ENCODE data around the gene RIPOR1.

The RIPOR1 gene

GRCh38 chr16:67547423-67548264, 19.0 kb downstream of the RIPOR1 start:
- H3K4me3 ChIP-seq (replicated peaks; ENCODE audit: low read depth, low read length): 0 out of 2 replicates have a peak overlapping the region, but pooled peaks have one; percentile 12
- no peaks in the 10 kb centered on the region for H3K27me3 ChIP-seq (replicated peaks; ENCODE audit: control insufficient read depth, insufficient read depth, low read length)
- TF ChIP-seq CTCF (IDR thresholded peaks at IDR 0.05; ENCODE audit: insufficient read depth, low read length, poor library complexity, severe bottlenecking): no peak
- H3K36me3 ChIP-seq (ENCODE audit: control insufficient read depth, insufficient read depth, low read length): peaks cover 13% of the 10 kb centered on the region
- peak; percentile 75 for DNase-seq (ENCODE audit: extremely low read depth, insufficient read length)

GRCh38 chr16:67548265-67549126, 19.9 kb downstream of the RIPOR1 start:
- no peak overlapping the region for H3K4me3 ChIP-seq (replicated peaks; ENCODE audit: low read depth, low read length)

GRCh38 chr16:67549240-67549639, 20.6 kb downstream of the RIPOR1 start:
- no peak for DNase-seq (ENCODE audit: extremely low read depth, insufficient read length)
- Histone ChIP-seq H3K4me3 (replicated peaks; ENCODE audit: low read depth, low read length) (no peak overlapping the region), H3K36me3 (ENCODE audit: control insufficient read depth, insufficient read depth, low read length) (peaks cover 6% of the 10 kb centered on the region), H3K27me3 (replicated peaks; ENCODE audit: control insufficient read depth, insufficient read depth, low read length) (no peaks in the 10 kb centered on the region)
- TF ChIP-seq CTCF (IDR thresholded peaks at IDR 0.05; ENCODE audit: insufficient read depth, low read length, poor library complexity, severe bottlenecking): no peak

More at GRCh38 chr16:67548265-67549126, 19.9 kb downstream of the RIPOR1 start:
- TF ChIP-seq CTCF (IDR thresholded peaks at IDR 0.05; ENCODE audit: insufficient read depth, low read length, poor library complexity, severe bottlenecking): no peak
- H3K27me3 ChIP-seq (replicated peaks; ENCODE audit: control insufficient read depth, insufficient read depth, low read length): no peaks in the 10 kb centered on the region
- H3K36me3 ChIP-seq (ENCODE audit: control insufficient read depth, insufficient read depth, low read length): peaks cover 9% of the 10 kb centered on the region
- no peak for DNase-seq (ENCODE audit: extremely low read depth, insufficient read length)

GRCh38 chr16:67549936-67550335, 21.3 kb downstream of the RIPOR1 start:
- peaks cover 6% of the 10 kb centered on the region for H3K36me3 ChIP-seq (ENCODE audit: control insufficient read depth, insufficient read depth, low read length)
- no peak for DNase-seq (ENCODE audit: extremely low read depth, insufficient read length)
- H3K4me3 ChIP-seq (replicated peaks; ENCODE audit: low read depth, low read length): no peak overlapping the region
- no peak for TF ChIP-seq CTCF (IDR thresholded peaks at IDR 0.05; ENCODE audit: insufficient read depth, low read length, poor library complexity, severe bottlenecking)
- H3K27me3 ChIP-seq (replicated peaks; ENCODE audit: control insufficient read depth, insufficient read depth, low read length): no peaks in the 10 kb centered on the region

- Histone ChIP-seq H3K36me3 (ENCODE audit: control insufficient read depth, insufficient read depth, low read length) (no peaks in the 10 kb centered on the region; the same call in none of the 2 replicates), H3K4me3 (replicated peaks; ENCODE audit: low read depth, low read length) (no peak overlapping the region), H3K27me3 (replicated peaks; ENCODE audit: control insufficient read depth, insufficient read depth, low read length) (no peaks in the 10 kb centered on the region)
- TF ChIP-seq CTCF (IDR thresholded peaks at IDR 0.05; ENCODE audit: insufficient read depth, low read length, poor library complexity, severe bottlenecking): no peak
- DNase-seq (ENCODE audit: extremely low read depth, insufficient read length): no peak
Measured at GRCh38 chr16:67551091-67551490, 22.5 kb downstream of the RIPOR1 start.

Data from GM06990 (cell line).